HepG2 (cell line): ENCODE data around the gene IQSEC1. TPM values are rescaled to one million over a fixed set of nuclear protein-coding genes. Genes with fewer than 3 reads are reported as not detected.
A peak's percentile ranks its signal among the peaks of the same experiment; 100 is the strongest.

Experiments
- AKAP8 ChIP-seq: sonication (generic); formaldehyde crosslinking; IDR thresholded peaks from 2 replicates; pipeline ENCODE4 v1.5.1; 2020; ENCODE audit warnings: mild to moderate bottlenecking, missing genetic modification reagents
- ARNT2 ChIP-seq: sonication (generic); formaldehyde crosslinking; IDR thresholded peaks from 2 replicates; pipeline ENCODE4 v1.8.0; 2022; ENCODE audit warnings: mild to moderate bottlenecking, low read depth, missing genetic modification reagents, moderate library complexity
- CTCF ChIP-seq: sonication (generic); formaldehyde crosslinking; IDR thresholded peaks from 2 replicates; pipeline ENCODE4 v1.5.0; 2020; ENCODE audit warnings: mild to moderate bottlenecking, missing genetic modification reagents, moderate library complexity
- EP300 ChIP-seq, 3 experiments: sonication (generic) in 1 of 3; formaldehyde crosslinking in 1 of 3; IDR thresholded peaks; 2 replicates each; pipeline versions ENCODE4 v1.5.1 to v1.6.1; 2011 to 2020; ENCODE audit warnings: low read depth in 2 of 3, low read length in 2 of 3, borderline replicate concordance in 1 of 3, improper control_type of control experiment in 1 of 3, mild to moderate bottlenecking in 1 of 3, missing genetic modification reagents in 1 of 3, moderate library complexity in 1 of 3
- HNF4A ChIP-seq: sonication (generic); formaldehyde crosslinking; IDR thresholded peaks from 2 replicates; pipeline ENCODE4 v1.4.0; 2020; ENCODE audit warnings: missing genetic modification reagents
- HNF4G ChIP-seq, 2 experiments: sonication (generic) in 1 of 2; formaldehyde crosslinking in 1 of 2; IDR thresholded peaks; 2 replicates each; pipeline versions ENCODE4 v1.4.0 to v1.6.1; 2011 to 2020; ENCODE audit warnings: borderline replicate concordance in 2 of 2, low read depth in 2 of 2, mild to moderate bottlenecking in 2 of 2, low read length in 1 of 2, missing genetic modification reagents in 1 of 2, moderate library complexity in 1 of 2
- MED13 ChIP-seq: sonication (generic); formaldehyde crosslinking; IDR thresholded peaks from 2 replicates; pipeline ENCODE4 v1.5.0; 2020; ENCODE audit warnings: missing genetic modification reagents
- MIER2 ChIP-seq: IDR thresholded peaks from 2 replicates; pipeline ENCODE4 v1.6.1; 2016; ENCODE audit warnings: missing biosample characterization, missing genetic modification reagents
- NR2F2 ChIP-seq: IDR thresholded peaks from 2 replicates; pipeline ENCODE4 v1.6.1; 2012; ENCODE audit warnings: low read depth, inconsistent platforms, borderline replicate concordance
- NR3C1 ChIP-seq: sonication (generic); formaldehyde crosslinking; IDR thresholded peaks from 2 replicates; pipeline ENCODE4 v1.4.0; 2020; ENCODE audit warnings: missing genetic modification reagents
- PHB2 ChIP-seq: fragments of 450-650 bp; IDR thresholded peaks from 2 replicates; pipeline ENCODE4 v1.6.1; 2018; ENCODE audit not compliant: partially characterized antibody
- POGZ ChIP-seq: sonication (generic); formaldehyde crosslinking; IDR thresholded peaks from 2 replicates; pipeline ENCODE4 v1.4.0; 2020; ENCODE audit warnings: mild to moderate bottlenecking, missing genetic modification reagents
- PRMT3 ChIP-seq: sonication (generic); formaldehyde crosslinking; IDR thresholded peaks from 2 replicates; pipeline ENCODE4 v1.8.1; 2022; ENCODE audit warnings: low read depth, mild to moderate bottlenecking, moderate library complexity, missing genetic modification reagents, borderline replicate concordance
- RAD51 ChIP-seq: fragments of 450-650 bp; IDR thresholded peaks from 2 replicates; pipeline ENCODE4 v1.6.1; 2016; ENCODE audit warnings: borderline replicate concordance
- RFX5 ChIP-seq: IDR thresholded peaks from 2 replicates; pipeline ENCODE4 v1.6.1; 2011; ENCODE audit warnings: low read depth, low read length, improper control_type of control experiment
- TBX2 ChIP-seq: sonication (generic); formaldehyde crosslinking; IDR thresholded peaks from 2 replicates; pipeline ENCODE4 v1.5.0; 2020; ENCODE audit warnings: missing genetic modification reagents, mild to moderate bottlenecking, borderline replicate concordance
- THRA ChIP-seq: sonication (generic); formaldehyde crosslinking; IDR thresholded peaks from 2 replicates; pipeline ENCODE4 v1.4.0; 2020; ENCODE audit warnings: missing genetic modification reagents, borderline replicate concordance
- U2AF1 ChIP-seq: fragments of 200-400 bp; formaldehyde crosslinking; optimal IDR thresholded peaks from 2 replicates; pipeline ENCODE3; 2017; ENCODE audit warnings: mild to moderate bottlenecking, low read depth, low read length
- ZIK1 ChIP-seq: sonication (generic); formaldehyde crosslinking; IDR thresholded peaks from 2 replicates; pipeline ENCODE4 v1.5.0; 2020; ENCODE audit warnings: mild to moderate bottlenecking, low read depth, missing genetic modification reagents, borderline replicate concordance
- ZNF251 ChIP-seq: sonication (generic); formaldehyde crosslinking; IDR thresholded peaks from 2 replicates; pipeline ENCODE4 v1.9.0; 2021; ENCODE audit warnings: mild to moderate bottlenecking, missing genetic modification reagents
- ZNF484 ChIP-seq: sonication (generic); formaldehyde crosslinking; IDR thresholded peaks from 2 replicates; pipeline ENCODE4 v1.5.1; 2020; ENCODE audit warnings: mild to moderate bottlenecking, low read depth, missing genetic modification reagents, borderline replicate concordance
- ZNF510 ChIP-seq: sonication (generic); formaldehyde crosslinking; IDR thresholded peaks from 2 replicates; pipeline ENCODE4 v1.4.0; 2020; ENCODE audit warnings: low read depth, mild to moderate bottlenecking, missing genetic modification reagents
- ZNF549 ChIP-seq: sonication (generic); formaldehyde crosslinking; IDR thresholded peaks from 2 replicates; pipeline ENCODE4 v1.5.0; 2020; ENCODE audit warnings: missing genetic modification reagents
- ZNF552 ChIP-seq: sonication (generic); formaldehyde crosslinking; IDR thresholded peaks from 2 replicates; pipeline ENCODE4 v1.9.0; 2022; ENCODE audit warnings: missing genetic modification reagents, mild to moderate bottlenecking, borderline replicate concordance
- ZNF652 ChIP-seq: IDR thresholded peaks from 2 replicates; pipeline ENCODE4 v1.6.1; 2016; ENCODE audit warnings: low read depth, borderline replicate concordance
- ZNF678 ChIP-seq: sonication (generic); formaldehyde crosslinking; IDR thresholded peaks from 2 replicates; pipeline ENCODE4 v1.4.0; 2020; ENCODE audit warnings: mild to moderate bottlenecking, missing genetic modification reagents
- ZNF7 ChIP-seq: IDR thresholded peaks from 2 replicates; pipeline ENCODE4 v1.6.1; 2016; ENCODE audit warnings: missing biosample characterization, missing genetic modification reagents
- ZNF772 ChIP-seq: sonication (generic); formaldehyde crosslinking; IDR thresholded peaks from 2 replicates; pipeline ENCODE4 v1.5.0; 2020; ENCODE audit warnings: mild to moderate bottlenecking, missing genetic modification reagents
- polyA plus RNA-seq, 8 experiments: library from polyadenylated mRNA; depleted of rRNA in 3 of 8; stranded (reverse) in 7 of 8; unstranded in 1 of 8; fragments of >200 nt; fragmentation: Illumina TruSeq in 4 of 8; extraction: Trizol in 4 of 8; gene quantifications; 2 replicates each; pipeline versions ENCODE4 v1.2.1 to v1.2.3, GENCODE V29; 2011 to 2016; ENCODE audit warnings: low read depth in 4 of 8, missing spikeins in 1 of 8, mixed read lengths in 1 of 8; ENCODE audit not compliant: insufficient read depth in 1 of 8
- total RNA-seq, 5 experiments: library from RNA; depleted of rRNA; stranded (reverse); fragments of >200 nt; fragmentation: Illumina TruSeq; extraction: Trizol; gene quantifications; 2 replicates each; pipeline ENCODE4 v1.2.3, GENCODE V29; 2016; ENCODE audit warnings: low read depth in 1 of 5

Gene IQSEC1
- total and polyA plus RNA-seq, 2 of the 13 experiments (the other 11 are each of a cell fraction or from before 2014, with no cell fraction given), result 17.4 to 20.2 TPM

- TF ChIP-seq ZNF251 (CRISPR knock-in tag), result no peak
- no peak for TF ChIP-seq HNF4G (IDR thresholded peaks at IDR 0.05; ENCODE audit: borderline replicate concordance, low read depth, low read length)
- no peak for TF ChIP-seq HNF4G (CRISPR knock-in tag; IDR thresholded peaks at IDR 0.05; ENCODE audit: borderline replicate concordance, low read depth)
- peak; percentile 19; the same call in 1 of the 2 replicates for TF ChIP-seq CTCF (CRISPR knock-in tag)
- no peak for TF ChIP-seq NR3C1
- TF ChIP-seq RAD51, result no peak
- no peak for TF ChIP-seq THRA
- peak; percentile 21; the same call in 1 of the 2 replicates for TF ChIP-seq MIER2 (CRISPR knock-in tag)
- no peak for TF ChIP-seq ZNF484 (CRISPR knock-in tag)
- no peak for TF ChIP-seq ZNF772 (CRISPR knock-in tag)
- no peak for TF ChIP-seq ZNF678 (CRISPR knock-in tag)
- TF ChIP-seq ZNF510 (CRISPR knock-in tag), result no peak
- no peak for TF ChIP-seq ARNT2 (CRISPR knock-in tag)
- TF ChIP-seq ZIK1 (CRISPR knock-in tag), result no peak
- no peak for TF ChIP-seq PHB2
- TF ChIP-seq AKAP8 (CRISPR knock-in tag), result no peak
- no peak for TF ChIP-seq ZNF7 (CRISPR knock-in tag)
- no peak for TF ChIP-seq ZNF552
- no peak for TF ChIP-seq EP300 (IDR thresholded peaks at IDR 0.05; ENCODE audit: low read depth in 2 of 2, low read length in 2 of 2)
- TF ChIP-seq EP300 (CRISPR knock-in tag; IDR thresholded peaks at IDR 0.05; ENCODE audit: borderline replicate concordance), result no peak
- no peak for TF ChIP-seq TBX2 (CRISPR knock-in tag)
- no peak for TF ChIP-seq MED13 (CRISPR knock-in tag)
- no peak for TF ChIP-seq RFX5
- TF ChIP-seq HNF4A (CRISPR knock-in tag), result peak; percentile 24; the same call in 1 of the 2 replicates
- TF ChIP-seq ZNF549 (CRISPR knock-in tag), result no peak
- TF ChIP-seq POGZ (CRISPR knock-in tag), result no peak
- TF ChIP-seq ZNF652 (CRISPR knock-in tag), result no peak
- TF ChIP-seq PRMT3 (CRISPR knock-in tag), result no peak
- TF ChIP-seq NR2F2, result no peak
- TF ChIP-seq U2AF1, result no peak
These were observed 80.4 kb downstream of the IQSEC1 start (continued) for GRCh38 chr3:12992629-12993516.
